Measurements from ENCODE around the gene ELOVL5. TPM values are rescaled to one million over a fixed set of nuclear protein-coding genes. Genes with fewer than 3 reads are reported as not detected.
A peak's percentile ranks its signal among the peaks of the same experiment; 100 is the strongest.

Gene ELOVL5
- total RNA-seq, 4 donors from 2014 or later: 55.2 to 80.2 (median 64.8) TPM

- intact Hi-C loops (cut with DNase I): loop anchor here (5.0 to 10.0 kb wide), 2 partner anchors 53 to 116 kb away; no protein-coding TSS in a partner anchor
- Histone ChIP-seq H3K36me3 (no peaks in the 10 kb centered on the region), H3K27me3 (no peaks in the 10 kb centered on the region), H3K4me1 (no peaks in the 10 kb centered on the region), H3K27ac (replicated peaks in 1 of 4) (no peak overlapping the region), H3K9me3 (no peaks in the 10 kb centered on the region), H3K4me3 (no peak overlapping the region)
- 96% methylated on average over 2 of the region's 2 CpGs for WGBS
- TF ChIP-seq CTCF (IDR thresholded peaks at IDR 0.05) (no peak), POLR2A (IDR thresholded peaks at IDR 0.05; ENCODE audit: low read depth) (no peak), EP300 (IDR thresholded peaks at IDR 0.05) (no peak), POLR2AphosphoS5 (IDR thresholded peaks at IDR 0.05) (no peak)
- DNase-seq (ENCODE audit: extremely low spot score): no peak
Observed at GRCh38 chr6:53369051-53369450, 20.3 kb upstream of the ELOVL5 start.

GRCh38 chr6:53366128-53366641 is 17.4 kb upstream of the ELOVL5 start:
- no peaks in the 10 kb centered on the region for H3K4me1 ChIP-seq
- WGBS: 100% methylated on average over 4 of the region's 4 CpGs
- H3K36me3 ChIP-seq: no peaks in the 10 kb centered on the region
- no peak overlapping the region for H3K27ac ChIP-seq (replicated peaks in 1 of 4)
- no peak for DNase-seq (ENCODE audit: extremely low spot score)
- TF ChIP-seq CTCF (IDR thresholded peaks at IDR 0.05) (no peak), POLR2A (IDR thresholded peaks at IDR 0.05; ENCODE audit: low read depth) (no peak), POLR2AphosphoS5 (IDR thresholded peaks at IDR 0.05) (no peak), EP300 (IDR thresholded peaks at IDR 0.05) (no peak)
- intact Hi-C loops (cut with DNase I): loop anchor here (5.0 to 10.0 kb wide), 2 partner anchors 56 to 119 kb away; no protein-coding TSS in a partner anchor
- no peaks in the 10 kb centered on the region for H3K9me3 ChIP-seq
- H3K4me3 ChIP-seq: no peak overlapping the region
- H3K27me3 ChIP-seq: no peaks in the 10 kb centered on the region

DNA sequence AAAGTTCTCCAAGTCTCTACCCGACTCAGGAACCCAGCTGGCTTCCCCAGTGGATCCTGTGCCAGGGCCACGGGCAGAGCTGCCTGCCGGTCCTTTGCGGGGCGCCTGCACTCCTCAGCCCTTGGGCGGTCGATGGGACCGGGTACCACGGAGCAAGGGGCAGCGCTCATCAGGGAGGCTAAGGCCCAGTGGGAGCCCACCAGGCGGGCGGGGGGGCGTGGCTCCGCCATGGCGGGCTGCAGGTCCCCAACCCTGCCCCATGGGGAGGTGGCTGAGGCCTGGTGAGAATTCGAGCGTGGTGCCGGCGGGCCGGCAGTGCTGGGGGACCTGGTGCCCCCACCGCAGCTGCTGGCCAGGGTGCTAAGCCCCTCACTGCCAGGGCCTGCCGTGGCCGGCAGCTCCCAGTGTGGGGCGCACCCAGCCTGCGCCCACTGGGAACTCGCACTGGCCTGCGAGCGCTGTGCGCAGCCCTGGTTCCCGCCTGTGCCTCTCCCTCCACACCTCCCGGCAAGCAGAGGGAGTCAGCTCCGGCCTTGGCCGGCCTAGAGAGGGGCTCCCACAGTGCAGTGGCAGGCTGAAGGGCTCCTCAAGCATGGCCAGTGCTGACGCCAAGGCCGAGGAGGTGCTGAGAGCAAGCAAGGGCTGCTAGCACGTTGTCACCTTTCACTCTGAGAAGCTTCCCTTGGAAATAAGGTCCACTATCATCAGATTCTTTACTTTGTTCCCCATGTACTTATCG is 14.8 kb upstream of the ELOVL5 start:
- Histone ChIP-seq H3K4me3 (no peak overlapping the region), H3K9me3 (no peaks in the 10 kb centered on the region), H3K4me1 (peaks cover 5 to 16% (median 13%) of the 10 kb centered on the region in 4 donors), H3K27ac (replicated peaks in 1 of 4) (no peak overlapping the region), H3K27me3 (no peaks in the 10 kb centered on the region), H3K36me3 (no peaks in the 10 kb centered on the region)
- no peak for TF ChIP-seq POLR2AphosphoS5 (IDR thresholded peaks at IDR 0.05)
- no peak for TF ChIP-seq POLR2A (IDR thresholded peaks at IDR 0.05; ENCODE audit: low read depth)
- no peak for TF ChIP-seq CTCF (IDR thresholded peaks at IDR 0.05)
- no peak for TF ChIP-seq EP300 (IDR thresholded peaks at IDR 0.05)
- WGBS: 94% methylated on average over 16 of the region's 37 CpGs
- DNase-seq (ENCODE audit: extremely low spot score): no peak
- intact Hi-C loops (cut with DNase I): loop anchor here (10.0 kb wide), 1 partner anchor 121 kb away; no protein-coding TSS in a partner anchor

GRCh38 chr6:53361549-53362031 is 12.8 kb upstream of the ELOVL5 start:
- Histone ChIP-seq H3K4me3 (no peak overlapping the region), H3K27ac (replicated peaks in 1 of 4) (peak overlapping the region in 1 of 4 donors; percentile 11), H3K4me1 (peaks cover 11 to 19% (median 17%) of the 10 kb centered on the region in 4 donors), H3K36me3 (no peaks in the 10 kb centered on the region), H3K9me3 (no peaks in the 10 kb centered on the region), H3K27me3 (no peaks in the 10 kb centered on the region)
- TF ChIP-seq POLR2AphosphoS5 (IDR thresholded peaks at IDR 0.05): no peak
- TF ChIP-seq CTCF (IDR thresholded peaks at IDR 0.05): no peak
- no peak for TF ChIP-seq EP300 (IDR thresholded peaks at IDR 0.05)
- no peak for TF ChIP-seq POLR2A (IDR thresholded peaks at IDR 0.05; ENCODE audit: low read depth)
- intact Hi-C loops (cut with DNase I): loop anchor here (10.0 kb wide), 1 partner anchor 123 kb away; no protein-coding TSS in a partner anchor
- DNase-seq (ENCODE audit: extremely low spot score): no peak
- 81% methylated on average over 4 of the region's 4 CpGs for WGBS

All from esophagus muscularis mucosa (tissue), 4 donors.